Endothelial cell of umbilical vein (primary cell): ENCODE measurements around the gene USP43.

Source experiments
- CTCF ChIP-seq, 2 donors: IDR thresholded peaks; 1 replicate in 1 of 2; 2 replicates in 1 of 2; pipeline ENCODE4 v1.5.1; 2011; ENCODE audit warnings: low read length in 2 of 2, mild to moderate bottlenecking in 2 of 2, moderate library complexity in 2 of 2, control low read depth in 1 of 2, inconsistent platforms in 1 of 2, low read depth in 1 of 2; ENCODE audit not compliant: insufficient read depth in 1 of 2; ENCODE audit errors: extremely low read depth in 1 of 2
- EZH2 ChIP-seq: IDR thresholded peaks from 2 replicates; pipeline ENCODE4 v1.6.1; 2012; ENCODE audit warnings: borderline replicate concordance, low read depth, mild to moderate bottlenecking, moderate library complexity, low read length, inconsistent platforms; ENCODE audit not compliant: severe bottlenecking
- JUN ChIP-seq: IDR thresholded peaks from 2 replicates; pipeline ENCODE4 v1.6.1; 2011; ENCODE audit warnings: borderline replicate concordance, low read depth; ENCODE audit not compliant: insufficient read length, insufficient read depth
- MAX ChIP-seq: IDR thresholded peaks from 2 replicates; pipeline ENCODE4 v1.6.1; 2011; ENCODE audit not compliant: insufficient read depth, insufficient read length
- POLR2A ChIP-seq: IDR thresholded peaks from 2 replicates; pipeline ENCODE4 v1.6.1; 2012; ENCODE audit warnings: low read depth, mild to moderate bottlenecking, control low read depth, low read length
- POLR2AphosphoS5 ChIP-seq: IDR thresholded peaks from 2 replicates; pipeline ENCODE4 v1.6.1; 2012; ENCODE audit warnings: low read depth, mild to moderate bottlenecking, control low read depth, low read length, moderate library complexity; ENCODE audit not compliant: insufficient read depth

- TF ChIP-seq POLR2A (no peak), EZH2 (no peak), JUN (no peak), POLR2AphosphoS5 (no peak), CTCF (IDR thresholded peaks at IDR 0.05; ENCODE audit: extremely low read depth in 1 of 2, insufficient read depth in 1 of 2, low read depth in 1 of 2, low read length in 2 of 2) (no peak), MAX (no peak)
Observed at GRCh38 chr17:9700754-9701476, 55.6 kb downstream of the USP43 start.
